ENCODE data around the gene OR6B1.

The OR6B1 gene

DNA sequence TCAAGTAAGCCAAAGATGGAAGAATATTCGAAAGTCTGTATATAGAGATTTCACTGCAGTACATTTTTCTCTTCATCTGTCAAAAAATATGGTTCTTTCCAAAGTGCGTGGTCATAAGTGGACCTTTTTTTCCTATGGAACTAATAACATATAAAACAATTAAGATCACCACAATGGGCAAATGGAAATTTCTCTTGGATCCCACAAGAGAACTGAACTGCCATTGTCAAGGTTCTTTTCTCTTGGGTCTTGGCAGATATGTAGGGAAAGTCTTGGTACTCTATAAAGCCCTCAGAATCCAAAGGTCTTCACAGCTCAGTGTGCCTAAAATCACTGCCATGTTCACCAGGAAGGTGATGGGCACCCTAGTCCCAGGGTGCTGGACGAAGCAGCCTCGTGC is at the start of gene OR6B1:
Gene OR6B1, plus strand, starts transcription at position 301 of the 400 bp plus-strand sequence. CDS start 3,677 bp downstream, outside the sequence.
- DNase-seq, result no peak

DNA sequence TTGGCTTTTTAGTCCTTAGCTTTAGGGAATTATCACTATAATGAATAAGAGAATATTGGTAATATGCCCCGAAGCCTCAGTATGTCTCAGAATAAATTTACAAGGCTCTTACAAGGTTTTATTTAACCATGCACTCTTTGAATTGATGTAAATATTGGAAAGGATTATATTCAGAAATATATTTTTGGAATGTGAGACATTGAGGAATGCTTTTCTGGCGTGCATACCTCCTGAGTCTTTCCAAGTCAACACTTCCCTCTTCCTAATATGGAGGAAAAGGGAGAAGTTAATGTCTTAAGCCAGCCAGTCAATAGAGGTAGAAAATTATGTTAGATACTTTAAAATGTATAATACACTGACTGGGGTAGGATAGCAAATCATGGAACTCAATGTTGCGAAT is 46.7 kb upstream of the OR6B1 start:
- DNase-seq, result no peak

DNA sequence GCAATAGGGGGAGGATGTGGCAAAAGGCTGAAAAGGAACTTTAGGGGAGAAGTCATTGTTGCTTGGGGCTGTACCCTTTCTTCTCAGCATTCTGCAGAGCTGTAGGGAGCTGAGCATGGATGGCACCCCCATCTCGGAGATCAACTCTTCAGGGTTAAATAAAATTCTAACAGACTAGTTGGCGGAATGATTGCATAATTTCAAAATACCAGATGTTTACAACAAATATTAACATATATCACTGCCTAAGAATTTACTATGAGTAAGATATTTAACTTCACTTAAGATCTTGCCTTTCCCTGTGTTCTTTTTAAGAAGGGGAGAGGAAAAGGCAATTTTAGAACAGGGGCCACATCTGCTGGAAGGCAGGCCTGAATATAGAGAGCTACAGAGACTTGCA is 46.0 kb upstream of the OR6B1 start:
- no peak for DNase-seq

DNA sequence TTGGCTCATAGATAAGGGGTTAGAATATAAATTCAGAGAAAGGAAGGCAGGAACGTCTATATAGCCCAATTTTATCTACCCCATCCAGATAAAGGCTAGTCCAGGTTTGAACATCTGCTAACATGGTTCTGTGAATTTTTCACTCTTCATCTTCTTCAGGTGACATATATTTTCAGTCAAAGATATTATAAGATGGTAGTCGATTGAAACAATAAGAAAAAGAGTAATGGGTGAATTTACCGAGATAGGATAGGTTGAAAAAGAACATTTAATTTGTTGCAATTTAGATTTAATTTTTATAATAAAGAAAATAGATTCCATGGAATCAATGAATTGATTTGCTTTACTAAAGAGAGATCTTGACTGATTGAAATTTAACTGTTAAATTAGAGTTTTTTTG is 45.6 kb upstream of the OR6B1 start, which contains the start of gene OR2F1:
Gene OR2F1, plus strand, starts transcription at position 301 of the 400 bp plus-strand sequence. CDS start 5,127 bp downstream, outside the sequence.
- no peak for DNase-seq

DNA sequence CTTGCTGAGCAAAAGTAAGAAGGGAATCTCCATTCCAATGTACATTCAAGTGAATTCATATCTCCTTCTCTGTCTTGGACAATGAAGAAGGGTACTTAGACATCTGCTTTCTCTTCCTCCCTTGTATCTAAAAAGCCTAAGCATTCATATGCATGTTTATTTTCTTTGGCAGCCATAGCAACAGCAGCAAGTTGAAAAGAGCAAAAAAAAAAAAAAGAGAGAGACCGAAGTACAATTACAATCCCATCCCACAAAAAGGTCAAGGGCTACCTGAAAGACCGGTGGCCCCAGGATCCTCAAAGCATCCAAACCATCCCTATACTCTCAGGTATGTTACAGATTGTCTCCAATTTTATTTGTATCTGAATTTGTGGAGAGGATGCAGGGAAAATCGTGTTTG is 41.3 kb upstream of the OR6B1 start:
- no peak for DNase-seq

DNA sequence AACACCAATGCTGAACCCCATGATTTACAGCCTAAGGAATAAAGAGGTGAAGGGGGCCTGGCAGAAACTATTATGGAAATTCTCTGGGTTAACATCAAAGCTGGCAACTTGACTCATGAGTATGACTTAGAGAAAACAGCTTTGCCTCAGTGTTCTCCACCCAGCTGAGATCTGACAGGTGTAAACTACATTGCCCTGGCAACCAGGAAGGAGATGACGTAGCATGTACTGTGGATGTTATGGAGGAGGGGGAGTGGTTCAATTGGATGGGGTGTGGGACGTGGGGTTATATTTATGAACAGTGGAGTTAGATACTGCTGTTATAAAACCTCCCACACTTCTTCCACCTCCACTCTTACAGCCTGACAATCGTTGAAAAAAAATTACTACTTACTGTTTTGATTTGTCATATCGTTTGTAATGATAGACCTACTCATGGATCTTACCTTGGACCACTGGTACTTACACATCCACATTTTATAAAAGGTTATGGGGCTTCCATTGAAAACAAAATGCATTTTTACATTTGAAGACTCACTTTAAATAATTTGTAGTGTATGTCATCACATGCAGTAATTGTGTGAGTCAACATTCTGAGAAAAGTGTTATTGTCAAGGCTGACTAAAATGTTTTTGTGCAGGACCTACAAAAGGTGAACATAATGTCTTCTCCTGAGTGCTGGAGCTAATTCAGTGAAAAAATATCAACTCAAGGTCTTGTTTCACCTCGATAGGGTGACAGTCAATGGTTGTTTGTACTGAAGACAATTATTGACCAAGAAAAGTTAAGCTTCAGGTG is 39.1 kb upstream of the OR6B1 start:
- DNase-seq, result no peak

DNA sequence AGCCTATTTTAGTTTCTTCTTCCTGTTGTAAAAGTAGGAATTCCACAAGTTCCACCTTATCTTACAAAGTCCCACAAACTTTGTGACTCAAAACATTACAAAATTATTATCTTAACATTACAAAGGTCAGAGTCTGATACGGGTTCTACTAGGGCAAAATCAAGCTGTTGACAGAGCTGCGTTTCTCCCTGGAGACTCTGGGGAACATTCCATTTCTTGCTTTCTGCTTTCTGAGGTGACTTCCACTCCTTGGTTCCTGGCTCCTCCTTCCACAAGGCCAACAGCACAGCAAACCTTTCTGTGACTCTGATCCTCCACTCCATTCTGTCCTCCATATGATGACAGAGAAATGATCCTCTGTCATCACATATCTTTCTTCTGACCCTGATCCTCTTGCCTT is 34.8 kb upstream of the OR6B1 start:
- DNase-seq, result no peak

DNA sequence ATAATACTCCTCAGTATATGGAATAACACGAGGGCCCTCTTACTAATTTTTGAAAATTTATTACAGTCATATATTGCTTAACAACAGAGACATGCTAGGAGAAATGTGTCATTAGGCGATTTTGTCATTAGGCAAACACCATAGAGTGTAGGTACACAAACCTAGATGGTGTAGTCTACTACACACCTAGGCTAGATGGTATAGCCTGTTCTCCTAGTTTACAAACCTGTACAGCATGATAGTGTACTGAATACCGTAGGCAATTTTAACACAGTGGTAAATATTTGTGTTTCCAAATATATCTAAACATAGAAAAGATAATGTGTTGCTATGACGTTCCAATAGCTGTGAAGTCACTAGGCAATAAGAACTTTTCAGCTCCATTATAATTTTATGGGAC is 32.7 kb upstream of the OR6B1 start:
- DNase-seq, result no peak

DNA sequence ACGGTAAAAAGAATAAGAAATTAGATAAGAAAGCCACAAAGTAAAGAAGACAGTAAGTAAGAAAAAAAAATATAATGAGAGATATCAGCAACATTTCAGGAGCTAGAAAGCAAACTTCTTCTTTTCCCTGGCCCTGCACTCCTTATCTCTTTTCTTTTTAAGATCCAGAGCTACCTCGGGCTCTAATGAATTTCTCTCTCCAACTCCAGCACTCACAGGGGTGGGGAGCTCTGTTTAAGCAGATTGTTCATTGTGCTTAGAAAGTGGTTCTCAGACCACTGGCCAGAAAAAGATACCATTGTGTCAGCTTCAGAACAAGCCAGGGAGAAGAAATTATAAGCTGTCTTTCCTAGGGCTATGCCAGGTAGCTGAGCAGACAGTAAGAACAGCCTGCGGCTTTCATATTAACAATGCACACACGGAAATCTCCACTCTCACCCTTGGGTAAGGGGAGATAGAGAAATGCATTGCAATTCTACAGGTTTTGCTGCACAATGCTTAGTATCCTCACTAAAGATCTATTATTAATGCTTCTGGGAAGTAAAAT is 26.2 kb upstream of the OR6B1 start:
- no peak for DNase-seq

DNA sequence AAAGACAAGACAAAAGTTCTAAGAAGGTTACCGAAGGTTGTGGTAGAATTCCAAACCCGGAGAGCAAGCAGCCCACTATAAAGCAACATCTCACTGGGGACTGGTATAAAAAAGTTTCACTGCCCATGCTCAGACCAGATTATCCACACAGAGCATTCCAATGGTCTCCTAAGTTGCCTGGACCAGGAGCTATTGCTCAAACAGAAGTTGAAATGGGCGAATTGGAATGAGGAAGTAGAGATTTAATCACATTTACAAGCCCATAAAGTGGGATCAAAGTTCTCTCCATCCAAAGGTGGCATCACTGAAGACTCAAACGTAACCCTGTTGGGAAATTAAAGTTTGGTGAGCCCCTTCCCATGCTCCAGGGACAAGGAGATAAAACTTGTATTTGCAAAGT is 25.7 kb upstream of the OR6B1 start:
- no peak for DNase-seq

DNA sequence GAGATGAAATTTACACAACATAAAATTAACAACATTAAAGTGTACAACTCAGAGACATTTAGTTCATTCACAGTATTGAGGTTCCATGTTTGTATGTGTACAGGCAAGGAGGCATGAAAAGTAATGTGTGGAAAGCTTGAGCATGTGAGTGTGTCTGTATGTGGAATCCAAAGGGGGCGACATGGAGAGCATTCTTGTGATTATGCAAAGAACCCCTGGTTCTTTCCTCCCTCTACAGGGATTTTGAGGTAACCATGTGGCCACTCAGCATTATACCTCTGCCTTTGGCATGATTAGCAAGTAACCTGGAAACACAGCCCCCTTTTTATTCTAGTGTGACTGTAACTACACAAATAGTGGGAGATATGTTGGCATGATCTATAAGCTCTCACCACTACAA is 24.5 kb upstream of the OR6B1 start:
- no peak for DNase-seq

DNA sequence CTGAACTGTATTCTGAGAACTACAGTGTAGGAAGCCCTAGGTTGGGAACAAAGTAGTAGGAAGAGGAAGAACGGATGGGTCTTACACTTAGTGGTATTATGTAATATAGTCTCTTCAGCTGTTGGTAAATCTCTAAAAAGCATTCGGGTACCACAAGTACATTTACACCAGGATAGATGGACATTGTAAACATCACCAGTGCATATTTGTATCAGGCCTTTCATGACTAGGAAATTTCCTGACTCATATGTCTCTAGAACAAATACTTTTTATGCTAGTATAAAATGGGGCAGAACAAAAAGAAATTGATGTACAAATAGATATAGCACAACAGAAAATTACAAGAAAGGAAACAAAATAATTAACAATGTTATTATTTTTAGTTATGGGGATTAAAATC is 21.5 kb upstream of the OR6B1 start:
- DNase-seq, result no peak

DNA sequence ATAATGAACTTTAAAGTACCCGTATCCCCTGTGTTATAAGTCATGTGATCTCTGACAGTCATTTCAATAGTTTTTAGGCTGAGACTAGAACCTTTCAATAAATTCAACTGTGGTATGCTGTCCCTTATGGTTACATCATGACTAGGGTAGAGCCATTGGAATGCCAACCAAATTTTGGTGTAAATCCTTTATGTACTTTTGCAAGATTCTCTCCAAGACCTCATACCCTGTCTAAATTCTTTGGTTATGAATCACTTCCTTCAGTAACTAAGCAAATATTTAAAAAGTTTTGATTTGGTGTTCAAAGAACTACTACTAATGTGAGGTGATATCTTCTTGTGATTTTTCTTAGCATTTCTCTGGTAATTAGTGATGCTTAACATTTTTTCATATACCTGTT is 20.8 kb upstream of the OR6B1 start:
- no peak for DNase-seq

DNA sequence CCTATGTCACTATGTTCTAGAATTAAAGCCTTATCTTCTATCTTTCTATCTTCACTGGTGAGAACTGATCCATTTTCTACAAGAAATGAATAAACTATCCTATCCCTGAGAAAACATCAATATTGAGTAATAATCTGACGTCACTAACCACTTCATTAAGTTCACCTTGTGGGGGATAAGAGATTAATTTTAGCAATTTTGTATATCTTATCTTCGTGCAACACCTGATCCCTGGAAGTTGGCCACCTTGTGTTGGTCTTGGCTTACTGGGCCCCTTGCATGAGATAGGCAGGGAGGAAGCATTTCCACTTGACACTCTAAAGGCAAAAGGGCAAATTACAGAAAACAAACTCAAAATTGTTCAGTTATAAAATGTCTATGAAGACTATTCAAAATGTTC is 20.1 kb upstream of the OR6B1 start:
- DNase-seq, result no peak

DNA sequence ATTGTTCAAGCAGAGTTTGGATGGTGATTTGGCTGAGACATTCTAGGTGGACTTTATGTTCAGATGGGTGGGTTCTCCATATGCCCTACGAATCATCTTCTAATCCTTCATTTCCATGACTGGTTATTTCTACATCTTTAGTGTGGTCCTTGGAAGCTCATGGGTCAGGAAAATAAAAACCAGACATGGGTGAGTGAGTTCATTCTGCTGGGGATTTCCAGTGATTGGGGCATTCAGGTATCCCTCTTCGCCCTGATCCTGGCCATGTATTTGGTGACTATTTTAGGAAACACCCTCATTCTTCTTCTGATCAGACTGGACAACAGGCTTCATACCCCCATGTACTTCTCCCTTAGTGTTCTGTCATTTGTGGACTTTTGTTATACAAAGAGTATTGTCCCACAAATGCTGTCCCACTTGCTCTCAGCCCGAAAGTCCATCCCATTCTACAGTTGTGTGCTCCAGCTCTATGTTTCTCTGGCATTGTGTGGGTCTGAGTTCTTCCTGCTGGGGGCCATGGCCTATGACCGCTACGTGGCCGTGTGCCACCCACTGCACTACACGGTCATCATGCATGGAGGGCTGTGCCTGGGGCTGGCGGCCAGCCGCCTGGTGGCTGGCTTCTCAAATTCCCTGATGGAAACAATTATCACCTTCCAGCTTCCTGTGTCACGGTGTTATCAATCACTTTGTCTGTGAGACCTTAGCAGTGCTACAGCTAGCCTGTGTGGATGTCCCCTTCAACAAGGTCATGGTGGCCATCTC is 19.2 kb upstream of the OR6B1 start:
- no peak for DNase-seq

DNA sequence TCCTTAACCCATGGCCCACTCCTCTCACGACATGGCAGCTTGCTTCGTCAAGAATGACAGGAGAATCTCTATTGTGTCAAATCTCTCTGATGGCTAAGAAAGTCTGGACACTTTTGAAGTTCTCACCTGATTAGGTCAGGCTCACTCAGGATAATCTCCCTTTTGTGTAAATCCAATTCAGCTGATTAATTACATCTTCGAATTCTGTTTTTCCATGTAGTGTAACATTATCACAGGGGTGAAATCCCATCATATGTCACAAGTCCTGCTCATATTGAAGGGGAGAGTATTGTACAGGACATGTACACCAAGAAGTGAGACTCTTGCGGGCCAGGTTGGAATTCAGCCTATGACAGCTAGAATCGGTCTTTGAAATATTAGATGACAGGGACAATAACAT is 16.2 kb upstream of the OR6B1 start:
- no peak for DNase-seq

DNA sequence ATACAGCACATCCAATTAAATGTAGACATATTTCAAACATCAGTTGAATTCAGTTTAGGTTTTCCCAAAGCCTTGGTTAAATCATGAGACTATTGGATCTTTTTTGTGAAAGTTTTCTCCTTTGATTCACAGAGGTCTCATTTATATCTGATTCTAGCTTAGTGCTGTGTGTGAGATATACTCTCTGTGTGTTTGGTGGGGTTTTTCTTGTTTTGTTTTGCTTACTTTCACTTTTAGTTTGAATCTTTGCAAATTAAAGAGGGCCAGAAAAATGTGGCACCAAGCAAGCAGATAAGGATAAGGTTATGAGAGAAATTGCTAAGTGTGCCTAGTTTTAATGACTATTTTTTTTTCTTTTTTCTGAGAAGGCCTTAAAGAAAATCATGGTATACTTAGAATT is 12.6 kb upstream of the OR6B1 start:
- DNase-seq, result no peak

DNA sequence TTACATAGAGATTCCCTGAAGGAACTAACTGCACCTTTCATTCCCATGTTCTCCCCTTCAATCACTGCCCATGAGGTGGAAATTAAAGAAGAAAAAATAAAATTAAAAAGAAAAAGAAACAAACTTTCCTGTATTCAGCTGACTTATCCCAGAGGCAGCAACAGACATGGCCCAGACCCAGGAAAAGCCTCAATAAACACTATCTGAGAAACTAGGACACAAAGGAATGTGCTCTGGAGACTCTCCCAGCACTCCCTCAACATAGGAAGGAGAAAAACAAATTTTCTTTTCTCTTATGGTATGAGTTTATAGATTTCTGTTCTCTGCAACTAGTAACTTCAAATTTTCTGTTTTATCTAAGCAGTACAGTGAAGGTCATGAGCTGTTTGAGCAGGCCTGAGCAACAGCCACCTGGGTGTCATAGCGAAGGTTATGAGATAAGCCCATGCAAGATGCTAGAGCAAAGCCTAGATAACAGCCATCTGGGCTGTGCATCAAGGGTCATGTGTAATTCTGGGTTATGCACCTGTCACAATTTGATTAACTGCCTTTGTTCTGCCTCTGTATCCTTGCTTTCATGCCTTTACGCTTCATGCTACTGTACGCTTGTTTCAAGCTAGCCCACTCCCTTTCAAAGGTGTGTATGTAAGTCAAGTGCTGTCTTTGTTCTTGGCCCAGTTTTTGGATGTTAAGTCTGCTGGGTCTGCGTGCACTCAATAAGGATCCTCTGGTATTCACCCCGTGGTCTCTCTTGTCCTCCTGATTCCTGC is 11.0 kb upstream of the OR6B1 start:
- no peak for DNase-seq

DNA sequence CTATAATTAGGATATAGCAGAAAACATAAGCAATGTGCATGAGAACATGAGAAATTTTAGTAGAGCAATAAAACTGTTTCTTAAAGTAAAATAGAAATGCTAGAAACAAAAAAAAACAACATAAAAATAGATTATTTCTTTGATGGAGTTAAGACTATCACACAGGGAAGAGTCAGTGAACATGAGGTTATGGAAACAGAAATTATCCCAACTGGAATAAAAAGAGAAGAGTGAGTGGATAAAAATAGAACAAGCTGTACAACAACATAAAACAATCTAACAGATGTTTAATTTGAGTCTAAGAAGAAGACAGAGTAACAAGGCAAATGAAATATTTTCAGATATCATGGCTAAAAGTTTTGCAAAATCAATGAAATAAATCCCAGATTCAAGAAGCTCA is 7.5 kb upstream of the OR6B1 start:
- DNase-seq, result no peak

DNA sequence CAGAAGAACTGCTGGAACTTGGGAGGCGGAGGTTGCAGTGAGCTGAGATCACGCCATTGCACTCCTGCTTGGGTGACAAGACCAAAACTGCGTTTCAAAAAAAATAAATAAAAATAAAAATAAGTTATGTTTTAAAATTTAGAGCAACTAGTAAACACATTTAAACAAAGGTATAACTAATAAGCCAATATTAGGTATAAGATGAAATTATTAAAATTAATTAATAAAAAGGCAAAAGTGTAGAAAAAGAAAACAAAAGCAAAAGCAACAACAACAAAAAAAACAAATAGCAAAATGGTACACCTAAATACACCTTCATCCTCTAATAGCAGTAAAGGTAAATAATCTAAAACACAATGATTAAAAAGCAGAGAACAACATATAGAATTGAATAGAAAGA is 6.2 kb upstream of the OR6B1 start:
- DNase-seq, result no peak

DNA sequence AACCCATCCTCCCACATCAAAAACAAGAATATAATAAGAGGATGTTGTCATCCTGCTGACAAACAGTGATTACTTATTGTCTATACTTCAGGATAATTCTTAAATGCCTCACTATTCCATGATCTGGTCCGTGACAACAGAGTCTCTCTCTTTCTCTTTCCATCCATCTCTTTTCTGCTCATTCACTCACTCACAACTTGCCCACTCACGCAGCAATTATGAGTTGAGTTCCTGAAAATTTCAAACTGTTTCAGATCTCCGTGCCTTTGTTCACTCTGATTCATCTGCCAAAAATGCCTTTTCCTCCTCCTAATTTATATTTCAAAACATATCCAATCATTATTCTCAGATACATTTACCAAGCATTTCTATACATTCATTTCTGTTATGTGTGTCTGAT is 1.4 kb downstream of the OR6B1 start:
- DNase-seq, result no peak

DNA sequence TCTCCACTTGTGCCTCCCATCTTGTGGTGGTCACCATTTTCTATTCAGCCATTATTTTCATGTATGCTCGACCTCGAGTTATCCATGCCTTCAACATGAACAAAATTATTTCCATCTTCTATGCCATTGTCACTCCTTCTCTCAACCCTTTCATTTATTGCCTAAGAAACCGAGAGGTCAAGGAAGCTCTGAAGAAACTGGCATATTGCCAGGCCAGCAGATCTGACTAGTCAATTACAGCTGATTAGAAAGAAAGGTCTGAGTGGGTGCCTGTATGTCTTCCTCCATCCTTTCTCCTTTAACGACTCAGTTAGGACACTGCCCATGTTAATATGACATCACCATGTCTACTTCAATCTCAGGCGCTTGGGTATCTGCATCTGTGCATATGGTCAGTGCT is 4.6 kb downstream of the OR6B1 start:
- no peak for DNase-seq

DNA sequence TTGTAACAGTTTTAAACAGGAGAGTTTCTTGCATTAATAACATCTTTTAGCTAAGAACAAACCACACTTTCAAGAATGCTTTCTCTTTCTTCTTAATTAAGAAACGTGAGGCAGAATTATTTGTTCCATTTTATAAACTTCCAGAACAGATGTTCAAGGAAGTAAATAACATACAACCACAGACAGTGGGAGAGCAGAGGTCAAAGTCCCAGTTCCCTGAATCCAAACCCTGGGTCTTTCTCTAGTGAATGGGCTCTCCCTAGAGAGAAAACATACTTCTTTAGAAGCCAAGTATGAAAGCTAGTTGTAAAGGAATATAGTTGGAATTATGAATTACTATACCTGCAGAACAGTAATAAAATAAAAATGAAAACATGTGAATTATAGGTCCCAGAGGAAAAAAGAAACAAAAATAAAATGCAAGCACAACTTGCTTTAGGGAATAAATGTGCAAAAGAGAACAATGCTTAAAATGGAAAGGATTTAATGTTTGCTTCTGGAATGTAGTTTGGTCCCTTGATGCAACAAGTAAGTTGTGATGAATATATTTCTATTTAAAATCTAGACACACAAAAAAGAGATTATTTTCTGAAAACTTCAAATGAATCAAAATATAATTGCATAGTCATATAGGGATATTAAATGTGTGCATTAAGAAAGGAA is 6.0 kb downstream of the OR6B1 start:
- no peak for DNase-seq
